ENCODE data around the gene PALM. TPM values are rescaled to one million over a fixed set of nuclear protein-coding genes. Genes with fewer than 3 reads are reported as not detected.
A peak's percentile ranks its signal among the peaks of the same experiment; 100 is the strongest.

The PALM gene
- total and polyA plus RNA-seq, 9 of the 15 experiments (the other 6 are each of a cell fraction or from before 2014, with no cell fraction given) = 0.04 to 6.6 (median 1.7) TPM

GRCh38 chr19:791567-792305 lies 83.0 kb downstream of the PALM start (continued):
- TF ChIP-seq NRF1 (conservative IDR thresholded peaks at IDR 0.05 in 1 of 2, IDR thresholded peaks at IDR 0.05 in 1 of 2) = no peak
- TF ChIP-seq RAD51 (IDR thresholded peaks at IDR 0.05; ENCODE audit: borderline replicate concordance, low read depth) = no peak
- TF ChIP-seq ASH1L (IDR thresholded peaks at IDR 0.05; ENCODE audit: borderline replicate concordance, low read depth, partially characterized antibody) = no peak
- TF ChIP-seq ZNF589 (CRISPR knock-in tag; IDR thresholded peaks at IDR 0.05; ENCODE audit: low read depth) = peak; percentile 64; the same call in 1 of the 2 replicates
- no peak for TF ChIP-seq SOX6 (IDR thresholded peaks at IDR 0.05)
- no peak for TF ChIP-seq FOXK1 (CRISPR knock-in tag; IDR thresholded peaks at IDR 0.05; ENCODE audit: borderline replicate concordance)
- TF ChIP-seq ATF6 (CRISPR knock-in tag; IDR thresholded peaks at IDR 0.05) = no peak
- TF ChIP-seq FOXA3 (CRISPR knock-in tag; conservative IDR thresholded peaks at IDR 0.05 in 1 of 2, IDR thresholded peaks at IDR 0.05 in 1 of 2) = no peak
- TF ChIP-seq NEUROD1 (IDR thresholded peaks at IDR 0.05; ENCODE audit: borderline replicate concordance, low read depth, low read length, partially characterized antibody) = peak; percentile 73
- TF ChIP-seq EZH2 (IDR thresholded peaks at IDR 0.05; ENCODE audit: borderline replicate concordance, low read depth, low read length) = no peak
- TF ChIP-seq FOXK2 (conservative IDR thresholded peaks at IDR 0.05 in 1 of 2, IDR thresholded peaks at IDR 0.05 in 1 of 2; ENCODE audit: low read depth in 2 of 2) = no peak; a peak in 1 of 4 replicates
- TF ChIP-seq TRIM28 (IDR thresholded peaks at IDR 0.05) = no peak
- TF ChIP-seq BRD9 (IDR thresholded peaks at IDR 0.05; ENCODE audit: low read depth, partially characterized antibody) = no peak
- peak; percentile 68 for TF ChIP-seq ZFX (CRISPR knock-in tag; IDR thresholded peaks at IDR 0.05)
- no peak for TF ChIP-seq E2F3 (CRISPR knock-in tag; IDR thresholded peaks at IDR 0.05)
- no peak for TF ChIP-seq ZNF551 (CRISPR knock-in tag; IDR thresholded peaks at IDR 0.05)
- no peak for TF ChIP-seq ZKSCAN3 (CRISPR knock-in tag; IDR thresholded peaks at IDR 0.05)
- TF ChIP-seq ZNF512 (tag; IDR thresholded peaks at IDR 0.05) = no peak
- no peak for TF ChIP-seq ZNF12 (CRISPR knock-in tag; IDR thresholded peaks at IDR 0.05)
- TF ChIP-seq KLF1 (tag; IDR thresholded peaks at IDR 0.05) = no peak
- TF ChIP-seq SETDB1 (IDR thresholded peaks at IDR 0.05; ENCODE audit: low read length) = no peak
- TF ChIP-seq PTRF (tag; IDR thresholded peaks at IDR 0.05) = no peak
- no peak for TF ChIP-seq ZEB2 (IDR thresholded peaks at IDR 0.05)
- TF ChIP-seq MTA1 (IDR thresholded peaks at IDR 0.05; ENCODE audit: borderline replicate concordance) = no peak
- TF ChIP-seq ZNF57 (CRISPR knock-in tag; IDR thresholded peaks at IDR 0.05) = no peak
- TF ChIP-seq NFXL1 (CRISPR knock-in tag; IDR thresholded peaks at IDR 0.05) = no peak
- TF ChIP-seq SMAD1 (IDR thresholded peaks at IDR 0.05; ENCODE audit: low read depth, low read length, partially characterized antibody) = no peak
- TF ChIP-seq FOXJ2 (tag; IDR thresholded peaks at IDR 0.05) = peak; percentile 78; the same call in 1 of the 2 replicates
- no peak for TF ChIP-seq KHSRP (IDR thresholded peaks at IDR 0.05)

Measured in K562 (cell line).